ENCODE measurements around the gene COASY.

The COASY gene

DNA sequence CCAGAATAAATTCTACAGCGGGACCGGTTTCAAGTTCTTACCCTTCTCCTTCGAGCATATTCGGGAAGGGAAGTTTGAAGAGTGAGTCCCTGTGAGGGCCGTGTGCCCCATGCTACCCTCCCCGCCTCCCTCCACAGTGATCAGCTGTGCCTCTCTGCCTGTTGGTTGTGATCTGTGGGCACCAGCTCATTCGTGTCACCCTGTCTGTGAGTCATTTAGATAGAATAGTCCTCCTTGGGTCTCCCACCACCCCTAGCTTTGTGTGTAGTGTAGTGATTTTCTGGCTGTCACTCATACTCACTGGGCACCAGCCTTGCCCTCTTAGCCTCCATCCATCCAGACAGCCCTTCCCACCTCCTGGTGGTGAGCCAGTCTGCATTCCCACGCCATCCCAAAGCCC is 40.9 kb upstream of the COASY start:
- Histone ChIP-seq H3K4me1 (ENCODE audit: insufficient read depth, low read length) (peaks cover 19% of the 10 kb centered on the region), H3K4me3 (ENCODE audit: low read length) (no peak overlapping the region), H3K27me3 (ENCODE audit: insufficient read depth, low read length) (no peaks in the 10 kb centered on the region), H3K9ac (ENCODE audit: low read depth, low read length) (no peak overlapping the region), H3K27ac (ENCODE audit: low read length) (no peak overlapping the region), H3K9me3 (ENCODE audit: insufficient read depth, low read depth, low read length) (no peaks in the 10 kb centered on the region), H3K36me3 (ENCODE audit: insufficient read depth, low read depth, low read length) (peaks cover 17% of the 10 kb centered on the region)

DNA sequence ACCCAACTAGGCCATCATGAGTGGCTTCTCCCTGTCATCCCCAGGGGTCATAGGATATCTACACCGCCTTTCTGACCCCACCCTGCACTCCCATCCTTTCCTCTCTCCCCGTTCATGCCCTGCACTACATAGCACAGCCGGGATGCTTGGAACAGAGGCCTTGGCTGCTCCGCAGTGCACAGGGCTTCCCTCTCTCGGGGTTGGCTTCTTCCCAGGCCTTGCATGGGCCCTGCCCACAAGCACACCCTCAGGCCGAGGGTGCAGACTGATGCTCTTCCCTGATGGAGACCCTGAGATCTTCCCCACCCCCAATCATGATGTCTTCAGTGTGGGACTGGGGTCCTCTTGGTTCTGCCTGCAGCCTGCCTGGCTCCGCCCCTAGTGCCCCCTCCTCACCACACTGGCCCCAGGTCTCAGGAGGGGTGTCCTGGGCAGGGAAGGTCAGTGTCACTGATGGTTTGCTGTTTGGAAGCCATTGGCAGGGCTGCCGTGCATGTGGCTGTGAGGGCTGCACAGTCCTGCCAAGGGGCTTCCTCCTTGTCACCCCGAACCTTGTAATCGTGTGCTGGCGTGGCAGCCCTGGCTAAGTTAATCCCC is 40.2 kb upstream of the COASY start:
- no peak overlapping the region for H3K4me3 ChIP-seq (ENCODE audit: low read length)
- no peak overlapping the region for H3K27ac ChIP-seq (ENCODE audit: low read length)
- peaks cover 14% of the 10 kb centered on the region for H3K36me3 ChIP-seq (ENCODE audit: insufficient read depth, low read depth, low read length)
- no peaks in the 10 kb centered on the region for H3K27me3 ChIP-seq (ENCODE audit: insufficient read depth, low read length)
- no peaks in the 10 kb centered on the region for H3K9me3 ChIP-seq (ENCODE audit: insufficient read depth, low read depth, low read length)
- peaks cover 19% of the 10 kb centered on the region for H3K4me1 ChIP-seq (ENCODE audit: insufficient read depth, low read length)
- H3K9ac ChIP-seq (ENCODE audit: low read depth, low read length) = no peak overlapping the region

DNA sequence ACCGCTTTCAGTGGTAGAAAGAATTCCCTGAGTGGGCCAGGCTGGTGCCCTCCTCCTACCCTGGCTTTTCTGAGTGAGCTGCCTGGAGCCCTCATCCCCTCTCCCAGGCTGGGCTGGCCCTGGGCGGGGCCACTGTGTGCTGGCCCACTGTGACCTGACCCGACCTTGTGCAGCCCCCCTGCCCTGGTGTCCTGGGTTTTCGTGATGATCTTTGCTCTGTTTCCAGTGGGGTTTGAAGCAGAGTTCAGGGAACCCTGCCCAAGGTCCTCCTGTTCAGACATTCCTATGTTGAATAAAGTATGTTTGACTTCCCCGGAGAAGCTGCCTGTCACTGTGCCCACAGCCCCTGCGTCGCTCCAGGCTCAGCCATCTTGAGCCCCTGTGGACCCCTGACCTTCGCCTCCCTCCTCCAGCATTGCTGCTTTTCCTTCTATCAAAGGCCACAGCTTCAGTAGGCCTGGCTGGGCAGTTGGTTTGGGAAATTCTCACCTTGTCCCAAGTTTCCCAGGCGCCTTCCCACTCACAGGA is 39.6 kb upstream of the COASY start:
- H3K36me3 ChIP-seq (ENCODE audit: insufficient read depth, low read depth, low read length) = peaks cover 13% of the 10 kb centered on the region
- no peak overlapping the region for H3K27ac ChIP-seq (ENCODE audit: low read length)
- H3K27me3 ChIP-seq (ENCODE audit: insufficient read depth, low read length) = no peaks in the 10 kb centered on the region
- no peak overlapping the region for H3K9ac ChIP-seq (ENCODE audit: low read depth, low read length)
- no peak overlapping the region for H3K4me3 ChIP-seq (ENCODE audit: low read length)
- no peaks in the 10 kb centered on the region for H3K9me3 ChIP-seq (ENCODE audit: insufficient read depth, low read depth, low read length)
- peaks cover 19% of the 10 kb centered on the region for H3K4me1 ChIP-seq (ENCODE audit: insufficient read depth, low read length)

DNA sequence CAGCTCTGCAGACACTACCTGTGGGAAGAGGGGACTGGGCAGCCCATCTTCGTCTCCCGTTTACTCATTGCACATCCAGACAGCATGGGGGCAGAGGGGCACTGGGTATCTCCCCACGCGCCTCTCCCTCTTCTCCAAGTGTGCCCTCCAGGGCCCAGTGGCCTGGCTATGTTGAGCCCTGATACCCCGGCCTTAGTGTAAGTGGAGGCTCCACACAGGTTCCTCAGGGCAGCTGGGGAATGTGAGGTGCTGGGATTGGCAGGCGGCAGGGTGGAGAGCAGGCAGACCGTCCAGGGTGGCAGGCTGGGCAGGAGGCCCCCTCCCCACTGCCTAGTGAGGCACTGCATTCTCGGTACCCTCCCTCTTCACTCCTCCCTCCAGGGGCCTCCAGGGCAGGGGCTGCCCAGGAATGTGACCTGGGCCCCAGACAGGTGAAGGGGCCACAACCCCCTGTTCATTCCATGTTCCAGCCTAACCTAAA is 39.1 kb upstream of the COASY start:
- no peak overlapping the region for H3K27ac ChIP-seq (ENCODE audit: low read length)
- H3K27me3 ChIP-seq (ENCODE audit: insufficient read depth, low read length) = no peaks in the 10 kb centered on the region
- no peak overlapping the region for H3K9ac ChIP-seq (ENCODE audit: low read depth, low read length)
- peaks cover 13% of the 10 kb centered on the region for H3K36me3 ChIP-seq (ENCODE audit: insufficient read depth, low read depth, low read length)
- no peak overlapping the region for H3K4me3 ChIP-seq (ENCODE audit: low read length)
- H3K4me1 ChIP-seq (ENCODE audit: insufficient read depth, low read length) = peaks cover 19% of the 10 kb centered on the region
- no peaks in the 10 kb centered on the region for H3K9me3 ChIP-seq (ENCODE audit: insufficient read depth, low read depth, low read length)

DNA sequence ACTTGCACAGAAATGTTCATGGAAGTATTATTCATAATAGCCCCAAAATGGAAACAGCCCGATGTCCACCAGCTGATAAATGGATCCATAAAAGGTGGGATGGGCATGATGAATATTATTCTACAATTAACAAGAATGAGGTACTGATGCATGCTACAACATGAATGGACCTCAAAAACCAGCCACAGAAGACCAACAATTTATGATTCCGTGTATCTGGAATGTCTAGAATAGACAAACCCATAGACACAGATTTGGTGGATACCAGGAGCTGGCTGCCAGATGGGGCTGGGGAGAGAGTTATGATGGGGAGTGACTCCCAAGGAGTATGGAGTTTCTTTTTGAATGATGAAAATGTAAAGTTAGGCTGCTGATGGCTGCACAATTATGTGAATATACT is 36.7 kb upstream of the COASY start:
- Histone ChIP-seq H3K4me3 (ENCODE audit: low read length) (no peak overlapping the region), H3K36me3 (ENCODE audit: insufficient read depth, low read depth, low read length) (peaks cover 13% of the 10 kb centered on the region), H3K4me1 (ENCODE audit: insufficient read depth, low read length) (peaks cover 7% of the 10 kb centered on the region; the same call in 1 of the 2 replicates), H3K27ac (ENCODE audit: low read length) (no peak overlapping the region), H3K9ac (ENCODE audit: low read depth, low read length) (no peak overlapping the region), H3K9me3 (ENCODE audit: insufficient read depth, low read depth, low read length) (no peaks in the 10 kb centered on the region), H3K27me3 (ENCODE audit: insufficient read depth, low read length) (no peaks in the 10 kb centered on the region)

DNA sequence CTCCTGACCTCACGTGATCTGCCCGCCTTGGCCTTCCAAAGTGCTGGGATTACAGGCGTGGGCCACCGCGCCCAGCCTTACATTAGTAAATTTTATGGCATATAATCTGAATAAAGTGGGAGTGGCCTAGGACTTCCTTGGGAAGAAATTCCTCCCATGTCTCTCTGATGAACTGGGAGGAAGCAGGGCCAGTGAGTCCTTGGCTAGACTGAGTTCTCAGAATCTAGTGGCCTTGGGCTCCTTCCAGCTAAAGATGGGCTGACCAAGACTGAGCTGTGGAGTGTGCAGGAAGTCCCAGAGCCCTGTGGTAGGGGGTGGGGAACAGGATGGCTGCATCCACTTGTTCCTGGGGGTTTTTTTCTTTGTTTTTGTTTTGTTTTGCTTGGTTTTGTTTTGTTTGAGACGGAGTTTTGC is 35.9 kb upstream of the COASY start:
- peaks cover 4% of the 10 kb centered on the region; the same call in 1 of the 2 replicates for H3K27me3 ChIP-seq (ENCODE audit: insufficient read depth, low read length)
- H3K4me1 ChIP-seq (ENCODE audit: insufficient read depth, low read length) = no peaks in the 10 kb centered on the region; the same call in 1 of the 2 replicates
- no peak overlapping the region for H3K4me3 ChIP-seq (ENCODE audit: low read length)
- no peak overlapping the region for H3K27ac ChIP-seq (ENCODE audit: low read length)
- H3K9me3 ChIP-seq (ENCODE audit: insufficient read depth, low read depth, low read length) = no peaks in the 10 kb centered on the region
- H3K9ac ChIP-seq (ENCODE audit: low read depth, low read length) = no peak overlapping the region
- H3K36me3 ChIP-seq (ENCODE audit: insufficient read depth, low read depth, low read length) = peaks cover 10% of the 10 kb centered on the region

DNA sequence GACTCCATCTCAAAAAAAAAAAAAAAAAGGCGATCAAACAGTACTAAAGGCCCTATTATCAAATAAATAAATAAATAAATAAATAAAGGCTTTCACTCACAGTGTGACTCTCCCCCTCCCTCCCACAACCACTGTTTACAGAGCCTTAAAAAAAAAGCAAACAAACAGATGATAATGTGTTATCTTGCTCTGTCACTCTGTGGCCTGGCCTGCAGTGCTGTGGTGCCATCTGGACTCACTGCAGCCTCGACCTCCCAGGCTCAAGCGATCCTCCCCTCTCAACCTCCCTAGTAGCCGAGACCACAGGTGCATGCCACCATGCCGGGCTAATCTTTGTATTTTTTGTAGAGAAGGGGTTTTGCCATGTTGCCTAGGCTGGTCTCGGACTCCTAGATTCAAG is 34.0 kb upstream of the COASY start:
- Histone ChIP-seq H3K27me3 (ENCODE audit: insufficient read depth, low read length) (peaks cover 12% of the 10 kb centered on the region; the same call in 1 of the 2 replicates), H3K9me3 (ENCODE audit: insufficient read depth, low read depth, low read length) (no peaks in the 10 kb centered on the region), H3K4me1 (ENCODE audit: insufficient read depth, low read length) (no peaks in the 10 kb centered on the region), H3K4me3 (ENCODE audit: low read length) (no peak overlapping the region), H3K27ac (ENCODE audit: low read length) (no peak overlapping the region), H3K9ac (ENCODE audit: low read depth, low read length) (no peak overlapping the region), H3K36me3 (ENCODE audit: insufficient read depth, low read depth, low read length) (no peaks in the 10 kb centered on the region)

DNA sequence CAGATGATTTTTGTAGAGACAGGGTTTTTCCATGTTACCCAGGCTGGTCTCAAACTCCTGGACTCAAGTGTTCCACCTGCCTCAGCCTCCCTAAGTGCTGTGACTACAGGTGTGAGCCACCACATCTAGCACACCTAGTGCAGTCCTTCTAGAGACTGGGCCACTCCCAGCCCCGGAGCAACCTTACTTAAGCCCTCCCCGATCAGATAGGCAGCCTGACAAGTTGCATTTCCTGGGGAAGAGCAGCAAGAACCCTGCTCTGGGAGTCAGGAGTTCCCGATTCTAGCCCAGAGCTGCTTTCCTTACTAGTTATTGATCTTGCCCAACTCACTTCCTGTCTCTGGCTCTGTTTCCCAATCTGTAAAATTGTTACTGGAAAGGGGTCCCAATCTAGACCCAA is 32.9 kb upstream of the COASY start:
- no peaks in the 10 kb centered on the region for H3K9me3 ChIP-seq (ENCODE audit: insufficient read depth, low read depth, low read length)
- H3K27me3 ChIP-seq (ENCODE audit: insufficient read depth, low read length) = peaks cover 12% of the 10 kb centered on the region; the same call in 1 of the 2 replicates
- no peak overlapping the region for H3K4me3 ChIP-seq (ENCODE audit: low read length)
- H3K9ac ChIP-seq (ENCODE audit: low read depth, low read length) = no peak overlapping the region
- H3K4me1 ChIP-seq (ENCODE audit: insufficient read depth, low read length) = no peaks in the 10 kb centered on the region
- H3K36me3 ChIP-seq (ENCODE audit: insufficient read depth, low read depth, low read length) = no peaks in the 10 kb centered on the region
- H3K27ac ChIP-seq (ENCODE audit: low read length) = no peak overlapping the region

DNA sequence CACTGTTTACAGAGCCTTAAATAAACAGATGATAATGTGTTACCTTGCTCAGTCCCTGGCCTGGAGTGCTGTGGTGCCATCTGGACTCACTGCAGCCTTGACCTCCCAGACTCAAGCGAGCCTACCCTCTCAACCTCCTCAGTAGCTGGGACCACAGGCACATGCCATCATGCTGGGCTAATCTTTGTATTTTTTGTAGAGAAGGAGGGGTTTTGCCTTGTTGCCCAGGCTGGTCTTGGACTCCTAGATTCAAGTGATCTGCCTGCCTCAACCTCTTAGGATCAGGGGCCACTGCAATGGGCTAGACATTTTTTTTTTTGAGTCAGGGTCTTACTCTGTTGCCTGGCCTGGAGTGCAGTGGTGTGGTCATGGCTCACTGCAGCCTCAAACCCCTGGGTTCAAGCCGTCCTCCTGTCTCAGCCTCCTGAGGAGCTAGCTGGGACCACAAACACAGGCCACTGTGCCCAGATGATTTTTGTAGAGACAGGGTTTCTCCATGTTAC is 30.9 kb upstream of the COASY start:
- Histone ChIP-seq H3K9me3 (ENCODE audit: insufficient read depth, low read depth, low read length) (no peaks in the 10 kb centered on the region), H3K36me3 (ENCODE audit: insufficient read depth, low read depth, low read length) (no peaks in the 10 kb centered on the region), H3K4me1 (ENCODE audit: insufficient read depth, low read length) (peaks cover 3% of the 10 kb centered on the region; the same call in 1 of the 2 replicates), H3K9ac (ENCODE audit: low read depth, low read length) (no peak overlapping the region), H3K27me3 (ENCODE audit: insufficient read depth, low read length) (peaks cover 12% of the 10 kb centered on the region; the same call in 1 of the 2 replicates), H3K4me3 (ENCODE audit: low read length) (no peak overlapping the region), H3K27ac (ENCODE audit: low read length) (no peak overlapping the region)

DNA sequence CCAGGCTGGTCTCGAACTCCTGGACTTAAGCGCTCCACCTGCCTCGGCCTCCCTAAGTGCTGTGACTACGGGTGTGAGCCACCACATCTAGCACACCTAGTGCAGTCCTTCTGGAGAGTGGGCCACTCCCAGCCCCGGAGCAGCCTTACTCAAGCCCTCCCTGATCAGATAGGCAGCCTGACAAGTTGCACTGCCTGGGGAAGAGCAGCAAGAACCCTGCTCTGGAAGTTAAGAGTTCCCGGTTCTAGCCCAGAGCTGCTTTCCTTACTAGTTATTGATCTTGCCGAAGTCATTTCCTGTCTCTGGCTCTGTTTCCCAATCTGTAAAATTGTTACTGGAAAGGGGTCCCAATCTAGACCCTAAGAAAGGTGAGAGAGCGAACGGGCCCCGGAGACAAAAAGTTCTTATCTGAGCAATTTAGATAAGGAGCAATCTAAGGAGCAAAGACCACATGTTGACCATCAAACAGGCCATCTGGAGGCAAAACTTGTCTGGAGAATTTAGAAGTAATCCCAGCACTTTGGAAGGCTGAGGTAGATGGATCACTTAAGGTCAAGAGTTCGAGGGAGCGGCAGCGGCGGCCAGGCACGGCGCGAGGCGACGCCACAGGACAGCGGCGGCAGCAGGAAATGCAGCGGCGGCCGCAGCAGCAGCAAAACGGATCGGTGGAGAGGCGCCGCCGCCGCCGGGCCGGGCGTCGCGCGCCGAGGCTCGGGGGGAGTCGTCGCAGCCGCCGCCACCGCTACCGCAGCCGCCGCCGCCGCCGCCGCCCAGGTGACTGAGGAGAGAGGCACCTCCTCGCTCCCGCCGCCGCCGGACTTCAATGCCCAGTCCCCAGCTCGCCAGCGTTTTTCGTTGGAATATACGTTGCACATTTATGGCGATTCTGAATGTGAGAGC is 30.2 kb upstream of the COASY start:
- Histone ChIP-seq H3K4me1 (ENCODE audit: insufficient read depth, low read length) (peaks cover 3% of the 10 kb centered on the region; the same call in 1 of the 2 replicates), H3K27ac (ENCODE audit: low read length) (no peak overlapping the region), H3K27me3 (ENCODE audit: insufficient read depth, low read length) (peaks cover 12% of the 10 kb centered on the region; the same call in 1 of the 2 replicates), H3K9me3 (ENCODE audit: insufficient read depth, low read depth, low read length) (no peaks in the 10 kb centered on the region), H3K36me3 (ENCODE audit: insufficient read depth, low read depth, low read length) (no peaks in the 10 kb centered on the region), H3K4me3 (ENCODE audit: low read length) (peak overlapping the region; percentile 60; the same call in 1 of the 2 replicates), H3K9ac (ENCODE audit: low read depth, low read length) (no peak overlapping the region)

DNA sequence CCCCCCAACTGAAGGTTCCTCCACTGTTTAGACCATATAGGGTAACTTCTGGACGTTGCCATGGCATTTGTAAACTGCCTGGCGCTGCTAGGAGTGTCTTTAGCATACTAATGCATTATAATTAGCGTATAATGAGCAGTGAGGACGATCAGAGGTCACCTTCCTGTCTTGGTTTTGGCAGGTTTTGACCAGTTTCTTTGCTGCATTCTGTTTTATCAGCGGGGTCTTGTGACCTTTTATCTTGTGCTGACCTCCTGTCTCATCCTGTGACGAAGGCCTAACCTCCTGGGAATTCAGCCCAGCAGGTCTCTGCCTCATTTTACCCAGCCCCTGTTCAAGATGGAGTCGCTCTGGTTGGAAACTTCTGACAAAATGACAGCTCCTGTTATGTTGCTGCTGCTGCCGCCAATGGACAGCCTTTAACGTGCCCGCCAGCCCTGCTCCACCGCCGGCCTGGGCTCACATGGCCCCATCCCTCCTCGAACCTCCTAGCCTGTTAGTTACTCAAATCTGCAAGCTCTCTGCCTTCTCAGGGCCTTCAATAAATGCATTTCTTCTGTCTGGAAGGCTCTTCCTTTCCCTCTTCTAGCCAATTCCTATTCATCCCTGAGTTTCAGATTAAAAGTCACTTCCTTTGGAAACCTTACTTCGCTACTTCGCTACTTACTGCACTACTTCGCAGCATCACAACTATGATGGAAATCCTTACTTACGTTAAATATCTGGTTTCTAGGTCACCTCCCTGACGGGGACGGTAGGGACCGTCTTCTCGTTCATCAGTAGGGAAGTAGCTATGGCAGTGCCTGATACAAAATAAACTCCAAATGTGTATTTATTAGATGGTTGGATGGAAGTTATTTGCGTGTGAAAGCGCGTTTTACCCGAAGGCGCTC is 26.5 kb upstream of the COASY start:
- Histone ChIP-seq H3K4me3 (ENCODE audit: low read length) (peak overlapping the region; percentile 89), H3K27me3 (ENCODE audit: insufficient read depth, low read length) (peaks cover 12% of the 10 kb centered on the region; the same call in 1 of the 2 replicates), H3K27ac (ENCODE audit: low read length) (peak overlapping the region; percentile 10), H3K4me1 (ENCODE audit: insufficient read depth, low read length) (peaks cover 7% of the 10 kb centered on the region; the same call in 1 of the 2 replicates), H3K36me3 (ENCODE audit: insufficient read depth, low read depth, low read length) (peaks cover 12% of the 10 kb centered on the region; the same call in 1 of the 2 replicates), H3K9ac (ENCODE audit: low read depth, low read length) (peak overlapping the region; percentile 56; the same call in 1 of the 2 replicates), H3K9me3 (ENCODE audit: insufficient read depth, low read depth, low read length) (no peaks in the 10 kb centered on the region)
